ENCODE measurements around the gene ZBTB43. TPM values are rescaled to one million over a fixed set of nuclear protein-coding genes. Genes with fewer than 3 reads are reported as not detected.

Gene ZBTB43
- total RNA-seq, 1 donor, result 18.1 TPM

DNA sequence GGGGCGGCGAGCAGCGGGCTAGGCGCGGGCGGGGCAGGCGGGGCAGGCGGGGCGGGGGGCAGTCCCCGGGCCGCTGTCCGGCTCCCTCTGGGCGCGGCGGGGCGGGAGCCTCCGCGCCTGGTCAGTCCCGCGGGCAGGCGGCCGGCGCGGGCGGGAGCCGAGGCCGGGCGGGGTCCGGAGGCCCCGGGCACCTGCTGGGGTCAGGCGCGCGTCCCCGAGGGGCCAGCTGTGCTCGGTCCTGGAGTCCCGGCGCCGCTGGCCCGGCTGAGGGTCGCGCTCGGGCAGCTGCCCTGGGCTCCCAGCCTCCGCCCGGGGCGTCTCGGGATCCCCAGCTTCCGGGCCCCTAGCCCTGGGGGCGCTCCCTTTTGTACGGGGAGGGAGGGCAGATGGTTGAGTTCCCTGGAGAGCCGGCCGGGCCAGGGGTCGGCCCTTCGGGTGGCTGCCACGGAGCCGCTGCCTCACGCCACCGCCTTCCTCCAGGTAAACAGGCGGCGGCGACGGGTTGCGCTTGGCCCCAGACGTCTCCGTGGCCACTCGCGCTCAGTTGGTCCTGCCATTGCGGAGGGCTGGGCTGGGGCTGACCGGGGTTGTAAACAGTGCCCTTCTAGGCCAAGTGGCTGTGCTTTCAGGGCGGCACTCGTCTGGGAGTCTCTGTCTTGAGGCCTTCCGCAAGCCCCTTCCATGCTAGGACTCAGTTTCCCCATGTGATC, 56.1 kb downstream of the ZBTB43 start:
- Histone ChIP-seq H2AFZ (ENCODE audit: low read length) (peak overlapping the region; percentile 71), H3K9me3 (ENCODE audit: low read depth, low read length) (no peaks in the 10 kb centered on the region), H3K4me1 (ENCODE audit: insufficient read depth, low read length) (peaks cover 19% of the 10 kb centered on the region), H4K20me1 (ENCODE audit: insufficient read depth, low read length) (peaks cover 19% of the 10 kb centered on the region), H3K27ac (ENCODE audit: low read depth, low read length) (peak overlapping the region; percentile 21), H3K79me2 (ENCODE audit: insufficient read depth, low read length) (peaks cover 52% of the 10 kb centered on the region), H3K27me3 (ENCODE audit: insufficient read depth, low read length) (peaks cover 30% of the 10 kb centered on the region), H3K4me2 (ENCODE audit: insufficient read depth, low read length) (peak overlapping the region; percentile 85), H3K4me3 (ENCODE audit: insufficient read depth, low read length) (peak overlapping the region; percentile 86), H3K36me3 (ENCODE audit: insufficient read depth, low read length) (peaks cover 18% of the 10 kb centered on the region)
- TF ChIP-seq, protein P1, sequence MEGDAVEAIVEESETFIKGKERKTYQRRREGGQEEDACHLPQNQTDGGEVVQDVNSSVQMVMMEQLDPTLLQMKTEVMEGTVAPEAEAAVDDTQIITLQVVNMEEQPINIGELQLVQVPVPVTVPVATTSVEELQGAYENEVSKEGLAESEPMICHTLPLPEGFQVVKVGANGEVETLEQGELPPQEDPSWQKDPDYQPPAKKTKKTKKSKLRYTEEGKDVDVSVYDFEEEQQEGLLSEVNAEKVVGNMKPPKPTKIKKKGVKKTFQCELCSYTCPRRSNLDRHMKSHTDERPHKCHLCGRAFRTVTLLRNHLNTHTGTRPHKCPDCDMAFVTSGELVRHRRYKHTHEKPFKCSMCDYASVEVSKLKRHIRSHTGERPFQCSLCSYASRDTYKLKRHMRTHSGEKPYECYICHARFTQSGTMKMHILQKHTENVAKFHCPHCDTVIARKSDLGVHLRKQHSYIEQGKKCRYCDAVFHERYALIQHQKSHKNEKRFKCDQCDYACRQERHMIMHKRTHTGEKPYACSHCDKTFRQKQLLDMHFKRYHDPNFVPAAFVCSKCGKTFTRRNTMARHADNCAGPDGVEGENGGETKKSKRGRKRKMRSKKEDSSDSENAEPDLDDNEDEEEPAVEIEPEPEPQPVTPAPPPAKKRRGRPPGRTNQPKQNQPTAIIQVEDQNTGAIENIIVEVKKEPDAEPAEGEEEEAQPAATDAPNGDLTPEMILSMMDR (IDR thresholded peaks at IDR 0.05; ENCODE audit: extremely low read depth, low read depth, low read length), result no peak
- DNase-seq (ENCODE audit: insufficient read length, low spot score, missing footprints), result peak; percentile 92

DNA sequence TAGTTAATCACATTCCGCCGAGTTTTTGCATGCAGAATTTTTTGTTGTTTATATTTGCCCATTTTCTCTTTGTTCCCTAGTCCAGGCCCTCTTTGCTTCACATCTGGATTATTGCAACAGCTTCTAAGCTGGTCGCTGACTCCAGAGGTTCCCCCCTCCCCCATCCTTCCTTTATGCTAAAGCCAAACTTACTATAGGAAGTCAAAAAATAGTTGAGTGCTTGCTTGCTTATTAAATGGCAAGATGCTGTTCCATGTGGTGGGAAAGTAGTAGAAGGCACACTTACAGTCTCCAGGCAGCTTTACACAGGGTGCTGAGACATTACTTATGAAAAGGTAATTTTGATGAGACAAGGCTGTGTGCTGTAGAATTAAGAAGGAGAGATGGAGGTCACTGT, 56.9 kb downstream of the ZBTB43 start:
- Histone ChIP-seq H3K27me3 (ENCODE audit: insufficient read depth, low read length) (peaks cover 22% of the 10 kb centered on the region), H3K79me2 (ENCODE audit: insufficient read depth, low read length) (peaks cover 58% of the 10 kb centered on the region), H3K27ac (ENCODE audit: low read depth, low read length) (peak overlapping the region; percentile 21), H3K4me3 (ENCODE audit: insufficient read depth, low read length) (peak overlapping the region; percentile 86), H4K20me1 (ENCODE audit: insufficient read depth, low read length) (peaks cover 19% of the 10 kb centered on the region), H3K9me3 (ENCODE audit: low read depth, low read length) (no peaks in the 10 kb centered on the region), H2AFZ (ENCODE audit: low read length) (no peak overlapping the region), H3K4me1 (ENCODE audit: insufficient read depth, low read length) (peaks cover 19% of the 10 kb centered on the region), H3K4me2 (ENCODE audit: insufficient read depth, low read length) (peak overlapping the region; percentile 85), H3K36me3 (ENCODE audit: insufficient read depth, low read length) (peaks cover 21% of the 10 kb centered on the region)
- DNase-seq (ENCODE audit: insufficient read length, low spot score, missing footprints), result no peak
- TF ChIP-seq, protein P1 (IDR thresholded peaks at IDR 0.05; ENCODE audit: extremely low read depth, low read depth, low read length), result no peak

DNA sequence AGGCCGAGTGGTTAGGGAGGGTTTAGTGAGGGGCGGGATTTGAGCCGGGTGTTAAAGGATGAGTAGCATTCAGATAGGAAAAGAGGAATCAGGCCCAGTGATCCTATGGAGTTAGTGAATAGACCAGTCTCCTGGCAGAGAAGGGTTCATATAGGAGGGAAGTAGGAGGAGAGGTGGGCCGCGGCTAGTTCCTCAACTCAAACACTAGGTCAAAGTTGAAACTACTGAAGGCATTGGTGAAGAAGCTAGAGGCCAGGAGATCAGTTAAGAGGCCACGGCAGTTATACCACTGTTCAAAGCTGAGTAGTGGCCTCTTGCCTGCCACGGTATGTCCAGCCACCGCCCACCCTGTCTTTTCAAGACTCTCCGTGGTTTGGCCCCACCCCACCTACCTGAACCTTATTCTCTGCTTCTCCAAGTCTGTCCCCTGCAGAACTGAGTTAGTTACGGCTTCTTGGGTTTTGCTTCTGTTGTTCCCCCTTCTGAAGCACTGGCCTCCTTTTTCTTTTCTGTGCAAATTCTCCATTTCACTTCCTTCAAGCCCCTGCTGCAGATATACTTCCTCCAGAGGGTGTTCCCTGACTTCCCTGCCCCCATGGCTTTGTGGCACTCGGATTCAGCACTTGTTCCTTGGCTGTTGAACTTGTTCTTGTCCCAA, 57.4 kb downstream of the ZBTB43 start:
- H3K4me1 ChIP-seq (ENCODE audit: insufficient read depth, low read length), result peaks cover 19% of the 10 kb centered on the region
- no peak overlapping the region for H3K27ac ChIP-seq (ENCODE audit: low read depth, low read length)
- no peaks in the 10 kb centered on the region for H3K9me3 ChIP-seq (ENCODE audit: low read depth, low read length)
- H3K4me2 ChIP-seq (ENCODE audit: insufficient read depth, low read length), result peak overlapping the region; percentile 85
- H3K36me3 ChIP-seq (ENCODE audit: insufficient read depth, low read length), result peaks cover 21% of the 10 kb centered on the region
- H2AFZ ChIP-seq (ENCODE audit: low read length), result no peak overlapping the region
- TF ChIP-seq, protein P1 (IDR thresholded peaks at IDR 0.05; ENCODE audit: extremely low read depth, low read depth, low read length), result no peak
- no peak for DNase-seq (ENCODE audit: insufficient read length, low spot score, missing footprints)
- H3K27me3 ChIP-seq (ENCODE audit: insufficient read depth, low read length), result peaks cover 18% of the 10 kb centered on the region
- H3K79me2 ChIP-seq (ENCODE audit: insufficient read depth, low read length), result peaks cover 63% of the 10 kb centered on the region
- peak overlapping the region; percentile 86 for H3K4me3 ChIP-seq (ENCODE audit: insufficient read depth, low read length)
- H4K20me1 ChIP-seq (ENCODE audit: insufficient read depth, low read length), result peaks cover 19% of the 10 kb centered on the region

DNA sequence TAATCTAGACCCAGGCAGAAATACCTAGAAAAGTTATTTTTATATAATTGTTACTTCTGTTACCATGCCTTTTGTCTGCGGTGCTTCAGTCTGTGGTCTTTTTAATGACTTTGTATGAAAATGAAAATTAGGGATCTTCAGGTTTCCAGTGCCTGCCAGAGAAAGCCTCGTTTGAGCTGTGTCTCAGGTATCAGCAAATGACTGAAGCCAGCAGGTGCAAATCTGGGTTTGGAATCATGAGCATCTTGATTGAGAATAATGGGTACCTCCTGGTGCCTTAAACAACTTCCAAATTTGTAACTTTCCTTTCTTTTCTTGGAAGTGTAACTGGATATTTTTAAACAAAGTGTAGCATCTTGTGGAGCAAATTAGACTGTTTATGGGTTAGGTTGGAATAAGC, 59.9 kb downstream of the ZBTB43 start:
- H2AFZ ChIP-seq (ENCODE audit: low read length), result no peak overlapping the region
- no peaks in the 10 kb centered on the region for H3K9me3 ChIP-seq (ENCODE audit: low read depth, low read length)
- TF ChIP-seq, protein P1 (IDR thresholded peaks at IDR 0.05; ENCODE audit: extremely low read depth, low read depth, low read length), result no peak
- H4K20me1 ChIP-seq (ENCODE audit: insufficient read depth, low read length), result peaks cover 35% of the 10 kb centered on the region
- peaks cover 24% of the 10 kb centered on the region for H3K4me1 ChIP-seq (ENCODE audit: insufficient read depth, low read length)
- no peak overlapping the region for H3K4me2 ChIP-seq (ENCODE audit: insufficient read depth, low read length)
- H3K4me3 ChIP-seq (ENCODE audit: insufficient read depth, low read length), result no peak overlapping the region
- H3K27ac ChIP-seq (ENCODE audit: low read depth, low read length), result no peak overlapping the region
- DNase-seq (ENCODE audit: insufficient read length, low spot score, missing footprints), result no peak
- H3K27me3 ChIP-seq (ENCODE audit: insufficient read depth, low read length), result no peaks in the 10 kb centered on the region
- H3K79me2 ChIP-seq (ENCODE audit: insufficient read depth, low read length), result peaks cover 88% of the 10 kb centered on the region
- peaks cover 26% of the 10 kb centered on the region for H3K36me3 ChIP-seq (ENCODE audit: insufficient read depth, low read length)

Measured in osteoblast (primary cell).